ENCODE measurements around the gene CRKL. TPM values are rescaled to one million over a fixed set of nuclear protein-coding genes. Genes with fewer than 3 reads are reported as not detected.

CRKL gene
- total RNA-seq, 1 experiment from 2014 or later: 82.7 TPM

- peaks cover 9% of the 10 kb centered on the region for H3K4me1 Mint-ChIP-seq (ENCODE audit: low read depth, unreplicated experiment)
- no peak for DNase-seq
- CTCF ChIA-PET: interaction anchor here (0.9 kb wide), 1 partner anchor 27 kb away, joined by 5 read pairs; no protein-coding TSS in a partner anchor
- intact Hi-C loops (cut with micrococcal nuclease; ENCODE audit: unreplicated experiment): no loop called here
- BruUV-seq (replicated peaks): no TSS peak
- peaks cover 7% of the 10 kb centered on the region for H3K36me3 Mint-ChIP-seq (ENCODE audit: insufficient read depth, unreplicated experiment)
- no peaks in the 10 kb centered on the region for H3K9me3 ChIP-seq
- 0 out of 2 replicates have a peak, but pooled peaks cover 4% of the 10 kb centered on the region for H3K4me1 ChIP-seq
- H3K27me3 Mint-ChIP-seq (ENCODE audit: insufficient read depth, unreplicated experiment): no peaks in the 10 kb centered on the region
- no peaks in the 10 kb centered on the region for H3K36me3 ChIP-seq (ENCODE audit: control insufficient read depth, insufficient read depth, low read length)
- H3K27ac Mint-ChIP-seq (ENCODE audit: unreplicated experiment): no peak overlapping the region
- H3K27me3 ChIP-seq (replicated peaks; ENCODE audit: control insufficient read depth, insufficient read depth, low read length): no peaks in the 10 kb centered on the region
- H3K4me3 Mint-ChIP-seq (ENCODE audit: unreplicated experiment): no peak overlapping the region
- no peak overlapping the region for H3K4me3 ChIP-seq (ENCODE audit: low read depth, low read length)
- no peaks in the 10 kb centered on the region for H3K9me3 Mint-ChIP-seq (ENCODE audit: unreplicated experiment)
- no peak for TF ChIP-seq CTCF (IDR thresholded peaks at IDR 0.05; ENCODE audit: insufficient read depth in 1 of 2, low read depth in 1 of 2, low read length in 1 of 2, severe bottlenecking in 1 of 2, unreplicated experiment in 1 of 2)
- POLR2A ChIA-PET: no interaction called here
Observed at GRCh38 chr22:20912494-20912893, 4.7 kb upstream of the CRKL start.

GRCh38 chr22:20918663-20919218, 1.5 kb downstream of the CRKL start:
- Histone ChIP-seq H3K27me3 (replicated peaks; ENCODE audit: control insufficient read depth, insufficient read depth, low read length) (no peaks in the 10 kb centered on the region), H3K4me3 (ENCODE audit: low read depth, low read length) (peak overlapping the region; percentile 87), H3K36me3 (ENCODE audit: control insufficient read depth, insufficient read depth, low read length) (no peaks in the 10 kb centered on the region), H3K9me3 (no peaks in the 10 kb centered on the region; the same call in 1 of the 2 replicates), H3K4me1 (peaks cover 32% of the 10 kb centered on the region)
- intact Hi-C loops (cut with micrococcal nuclease; ENCODE audit: unreplicated experiment): no loop called here
- H3K4me1 Mint-ChIP-seq (ENCODE audit: low read depth, unreplicated experiment): peaks cover 36% of the 10 kb centered on the region
- ChIA-PET CTCF (interaction anchor here (2.7 kb wide), 1 partner anchor 33 kb away, joined by 36 read pairs; no protein-coding TSS in a partner anchor), POLR2A (no interaction called here)
- peak overlapping the region; percentile 82 for H3K4me3 Mint-ChIP-seq (ENCODE audit: unreplicated experiment)
- BruUV-seq (replicated peaks): no TSS peak
- H3K27ac Mint-ChIP-seq (ENCODE audit: unreplicated experiment): peak overlapping the region; percentile 82
- peaks cover 38% of the 10 kb centered on the region for H3K36me3 Mint-ChIP-seq (ENCODE audit: insufficient read depth, unreplicated experiment)
- no peak for TF ChIP-seq CTCF (IDR thresholded peaks at IDR 0.05; ENCODE audit: insufficient read depth in 1 of 2, low read depth in 1 of 2, low read length in 1 of 2, severe bottlenecking in 1 of 2, unreplicated experiment in 1 of 2)
- no peaks in the 10 kb centered on the region for H3K27me3 Mint-ChIP-seq (ENCODE audit: insufficient read depth, unreplicated experiment)
- no peaks in the 10 kb centered on the region for H3K9me3 Mint-ChIP-seq (ENCODE audit: unreplicated experiment)
- no peak for DNase-seq

GRCh38 chr22:20919718-20920117, 2.5 kb downstream of the CRKL start:
- H3K27ac Mint-ChIP-seq (ENCODE audit: unreplicated experiment): peak overlapping the region; percentile 56
- H3K4me3 ChIP-seq (ENCODE audit: low read depth, low read length): peak overlapping the region; percentile 87
- BruUV-seq (replicated peaks): TSS peak; percentile 33
- no peaks in the 10 kb centered on the region for H3K9me3 Mint-ChIP-seq (ENCODE audit: unreplicated experiment)
- H3K4me1 ChIP-seq: peaks cover 32% of the 10 kb centered on the region
- intact Hi-C loops (cut with micrococcal nuclease; ENCODE audit: unreplicated experiment): no loop called here
- peaks cover 44% of the 10 kb centered on the region for H3K36me3 Mint-ChIP-seq (ENCODE audit: insufficient read depth, unreplicated experiment)
- no peak for DNase-seq
- peaks cover 36% of the 10 kb centered on the region for H3K4me1 Mint-ChIP-seq (ENCODE audit: low read depth, unreplicated experiment)
- ChIA-PET CTCF (no interaction called here), POLR2A (no interaction called here)
- no peaks in the 10 kb centered on the region for H3K27me3 ChIP-seq (replicated peaks; ENCODE audit: control insufficient read depth, insufficient read depth, low read length)
- H3K27me3 Mint-ChIP-seq (ENCODE audit: insufficient read depth, unreplicated experiment): no peaks in the 10 kb centered on the region
- H3K36me3 ChIP-seq (ENCODE audit: control insufficient read depth, insufficient read depth, low read length): no peaks in the 10 kb centered on the region
- TF ChIP-seq CTCF (IDR thresholded peaks at IDR 0.05; ENCODE audit: insufficient read depth in 1 of 2, low read depth in 1 of 2, low read length in 1 of 2, severe bottlenecking in 1 of 2, unreplicated experiment in 1 of 2): no peak
- H3K4me3 Mint-ChIP-seq (ENCODE audit: unreplicated experiment): peak overlapping the region; percentile 82
- H3K9me3 ChIP-seq: no peaks in the 10 kb centered on the region; the same call in 1 of the 2 replicates
